ENCODE data around the gene GTPBP6.
A peak's percentile ranks its signal among the peaks of the same experiment; 100 is the strongest.
"Not testable (repeated sequence)": the region's sequence is repeated elsewhere in the genome, so short reads cannot be mapped to it uniquely, and the experiment has no call there.

Gene GTPBP6

DNA sequence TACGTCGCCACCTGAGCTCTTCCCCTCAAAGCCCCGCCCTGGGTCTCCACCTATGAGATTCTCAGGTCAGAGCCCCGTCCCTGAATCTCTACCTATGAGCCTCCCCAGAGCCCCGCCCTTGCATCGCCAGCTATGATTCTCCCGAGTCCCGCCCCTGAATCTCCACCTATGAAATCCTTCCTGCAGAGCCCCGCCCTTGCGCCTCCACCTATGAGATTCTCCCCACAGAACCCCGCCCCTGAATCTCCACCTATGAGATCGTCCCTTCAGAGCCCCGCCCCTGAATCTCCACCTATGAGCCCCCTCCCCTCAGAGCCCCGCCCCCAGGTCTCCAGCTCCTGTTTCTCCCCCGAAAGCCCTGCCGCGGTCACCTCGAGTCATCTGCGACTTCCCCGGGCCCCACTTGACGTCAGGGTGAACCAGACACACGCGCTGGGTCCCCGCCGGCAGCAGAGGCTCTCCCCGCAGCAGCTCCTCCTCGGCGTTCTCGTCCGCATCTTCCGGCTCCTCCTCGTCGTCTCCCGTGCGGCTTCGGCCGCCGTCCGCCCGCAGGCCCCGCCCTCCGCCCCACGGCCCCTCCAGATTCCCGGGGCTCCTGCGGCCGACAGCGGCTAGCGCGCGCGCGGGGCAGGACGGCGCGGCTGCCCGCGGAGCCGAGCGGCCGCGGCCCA lies 393 bp downstream of the GTPBP6 start:
- peak; percentile 96 to 99 (median 98) for DNase-seq (ENCODE audit: low read depth in 2 of 3, low spot score in 1 of 3)

DNA sequence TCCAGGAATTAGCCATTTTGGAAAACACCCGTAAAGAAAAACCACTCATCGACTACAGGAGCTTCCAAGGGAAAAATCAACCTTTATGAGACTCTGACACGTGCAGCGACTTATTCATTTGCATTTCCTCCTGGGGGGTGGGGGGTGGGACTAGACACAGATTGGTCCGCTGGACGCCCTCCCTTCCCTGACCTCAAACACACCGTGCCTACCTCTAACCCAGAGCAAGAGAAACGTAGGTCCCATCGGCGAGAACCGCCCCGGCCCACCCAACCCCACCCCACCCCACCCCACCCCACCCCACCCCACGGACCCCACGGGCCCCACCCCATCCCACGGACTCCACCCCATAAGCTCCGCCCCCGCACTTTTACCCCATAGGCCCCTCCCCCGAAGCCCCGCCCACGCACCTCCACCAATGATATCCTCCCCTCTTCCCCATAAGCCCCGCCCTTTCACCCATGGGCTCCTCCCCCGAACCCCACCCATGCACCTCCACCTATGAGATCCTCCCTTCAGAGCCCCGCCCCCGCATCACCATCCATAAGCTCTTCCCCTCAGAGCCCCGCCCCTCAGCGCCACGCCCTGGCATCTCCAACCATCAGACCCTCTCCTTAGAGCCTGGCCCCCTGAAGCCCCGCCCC lies 1.1 kb downstream of the GTPBP6 start:
- peak in 1 of 3 donors; percentile 95 for DNase-seq (ENCODE audit: low read depth in 2 of 3, low spot score in 1 of 3)

GRCh38 chrX:316351-317325 lies 2.0 kb downstream of the GTPBP6 start:
- no peak for DNase-seq (ENCODE audit: low read depth in 2 of 3, low spot score in 1 of 3)

DNA sequence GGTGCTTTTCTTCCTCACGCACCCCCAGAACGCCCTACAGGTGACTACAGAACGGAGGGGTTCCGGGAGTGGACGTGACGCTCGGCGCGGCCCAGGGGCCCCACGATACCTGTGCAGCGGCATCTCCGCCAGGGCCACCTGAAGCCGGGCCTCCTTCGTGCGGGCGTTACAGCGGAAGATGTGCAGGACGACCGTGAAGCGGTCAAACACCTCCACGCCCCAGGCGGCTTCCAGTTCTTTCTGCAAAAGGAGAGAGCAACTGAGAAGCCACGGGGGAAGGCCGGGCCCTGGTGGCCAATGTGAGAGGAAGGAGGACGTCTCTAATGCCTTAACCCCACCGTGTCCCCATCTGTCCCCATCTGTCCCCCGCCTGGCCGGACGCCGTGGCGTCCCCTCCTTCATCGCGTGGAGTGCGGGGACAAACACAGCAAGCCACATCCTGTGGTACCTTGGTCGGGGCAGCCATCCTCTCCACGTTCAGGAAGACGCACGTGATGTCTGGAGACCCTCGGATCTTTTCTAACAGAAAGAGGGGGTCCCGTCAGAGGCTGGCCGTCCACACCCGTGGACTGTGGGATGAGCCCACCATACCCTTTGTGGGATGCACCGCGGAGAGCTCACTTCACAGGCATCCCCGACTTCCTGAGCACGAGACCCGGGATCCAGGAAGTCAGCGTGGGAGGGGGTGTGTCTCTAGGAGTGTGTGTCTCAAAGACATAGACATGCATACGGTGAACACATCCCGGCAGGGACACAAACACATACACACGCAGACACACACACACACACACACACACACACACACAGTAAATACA lies 3.6 kb downstream of the GTPBP6 start:
- no peak for DNase-seq (ENCODE audit: low read depth in 2 of 3, low spot score in 1 of 3)

DNA sequence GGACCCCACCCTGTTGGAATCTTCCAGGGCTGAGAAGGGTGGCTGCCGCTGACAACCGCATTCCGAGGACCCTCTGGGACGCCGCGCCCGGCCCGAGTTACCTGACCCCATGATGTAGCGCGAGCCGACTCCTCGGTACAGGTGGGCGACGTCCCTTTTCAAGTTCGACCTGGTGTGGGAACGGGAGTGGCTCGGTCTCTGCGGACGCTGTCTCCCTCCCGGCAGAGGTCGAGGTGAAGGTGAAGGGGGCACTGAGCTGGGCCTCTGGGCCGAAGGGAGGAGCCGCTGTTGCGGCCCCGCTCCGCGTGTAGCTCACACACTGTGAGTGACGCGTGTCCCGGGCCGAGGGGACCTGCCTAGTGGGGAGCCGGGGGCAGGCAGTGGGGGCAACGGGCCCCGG lies 4.5 kb downstream of the GTPBP6 start:
- DNase-seq (ENCODE audit: low read depth in 2 of 3, low spot score in 1 of 3) = no peak

DNA sequence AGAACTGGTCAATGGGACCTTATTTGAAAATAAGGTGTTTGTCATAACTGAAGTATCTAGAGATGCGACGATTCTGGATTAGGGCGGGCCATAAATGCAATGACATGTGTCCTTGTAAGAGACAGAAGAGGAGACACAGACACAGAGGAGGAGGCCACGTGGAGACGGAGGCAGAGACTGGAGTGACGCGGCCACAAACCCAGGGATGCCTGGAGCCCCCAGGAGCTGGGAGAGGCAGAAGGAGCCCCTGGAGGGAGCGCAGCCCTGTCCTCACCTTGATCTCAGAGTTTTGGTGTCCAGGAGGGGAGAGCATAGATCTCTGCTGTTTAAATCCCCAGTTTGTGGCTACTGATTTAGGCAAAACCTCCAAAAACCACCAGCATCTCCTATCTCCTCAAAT lies 5.0 kb downstream of the GTPBP6 start:
- no peak for DNase-seq (ENCODE audit: low read depth in 2 of 3, low spot score in 1 of 3)

DNA sequence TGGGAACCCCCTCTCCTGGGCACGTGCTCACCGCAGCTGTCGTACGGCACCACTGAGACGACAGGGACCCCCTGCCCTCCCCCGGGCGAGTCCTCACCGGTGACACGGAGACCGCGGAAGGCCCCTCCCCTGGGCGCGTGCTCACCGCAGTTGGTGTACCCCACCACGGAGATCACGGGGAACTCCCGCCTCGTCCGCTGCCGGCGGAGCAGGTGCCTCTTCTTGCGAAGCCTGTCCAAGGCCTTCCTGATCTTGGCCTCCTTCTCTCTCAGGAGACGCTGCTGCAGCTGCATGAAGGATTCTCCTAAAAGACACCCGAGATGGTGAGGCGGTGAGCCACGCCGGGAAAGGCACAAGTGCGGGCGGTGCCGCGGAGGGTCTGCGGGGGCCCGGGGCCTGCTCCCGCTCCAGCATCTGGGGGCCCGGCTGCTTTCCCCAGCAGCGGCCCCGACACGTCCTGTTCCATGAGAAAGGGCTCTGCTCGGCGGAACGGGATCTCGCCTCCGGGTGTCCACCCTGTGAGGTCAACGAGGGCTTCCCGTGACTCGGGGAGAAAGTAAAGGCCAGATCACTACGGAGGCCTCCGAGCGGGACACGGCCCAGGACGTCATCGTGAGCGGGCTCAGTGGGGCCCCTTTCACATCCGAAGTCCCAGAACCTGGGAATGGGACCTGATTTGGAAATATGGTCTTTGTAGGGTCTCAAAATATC lies 5.8 kb downstream of the GTPBP6 start:
- DNase-seq (ENCODE audit: low read depth in 2 of 3, low spot score in 1 of 3) = no peak

- no peak for DNase-seq (ENCODE audit: low read depth in 2 of 3, low spot score in 1 of 3)
These were observed 7.2 kb downstream of the GTPBP6 start for GRCh38 chrX:311156-312129.

GRCh38 chrX:310621-311155 lies 7.9 kb downstream of the GTPBP6 start:
- no peak for DNase-seq (ENCODE audit: low read depth in 2 of 3, low spot score in 1 of 3)

- DNase-seq (ENCODE audit: low read depth in 2 of 3, low spot score in 1 of 3) = no peak
These were observed 9.6 kb downstream of the GTPBP6 start for GRCh38 chrX:308821-309520.

- DNase-seq (ENCODE audit: low read depth in 2 of 3, low spot score in 1 of 3) = no peak
These were observed 11.1 kb downstream of the GTPBP6 start for GRCh38 chrX:307261-308111.

DNA sequence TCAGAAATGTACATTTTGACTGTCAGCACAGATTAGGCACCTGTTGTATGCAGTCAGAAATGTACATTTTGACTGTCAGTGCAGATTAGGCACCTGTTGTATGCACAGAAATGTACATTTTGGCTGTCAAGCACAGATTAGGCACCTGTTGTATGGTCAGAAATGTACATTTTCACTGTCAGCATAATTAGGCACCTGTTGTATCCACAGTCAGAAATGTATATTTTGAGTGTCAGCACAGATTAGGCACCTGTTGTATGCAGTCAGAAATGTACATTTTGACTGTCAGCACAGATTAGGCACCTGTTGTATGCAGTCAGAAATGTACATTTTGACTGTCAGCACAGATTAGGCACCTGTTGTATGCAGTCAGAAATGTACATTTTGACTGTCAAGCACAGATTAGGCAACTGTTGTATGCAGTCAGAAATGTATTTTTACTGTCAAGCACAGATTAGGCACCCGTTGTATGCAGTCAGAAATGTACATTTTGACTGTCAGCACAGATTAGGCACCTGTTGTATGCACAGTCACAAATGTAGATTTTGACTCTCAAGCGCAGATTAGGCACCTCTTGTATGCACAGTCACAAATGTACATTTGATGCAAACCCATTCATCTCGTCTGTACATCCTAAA lies 11.9 kb downstream of the GTPBP6 start:
- not testable (repeated sequence) for DNase-seq (ENCODE audit: low read depth in 2 of 3, low spot score in 1 of 3)

- DNase-seq (ENCODE audit: low read depth in 2 of 3, low spot score in 1 of 3) = not testable (repeated sequence)
These were observed 12.6 kb downstream of the GTPBP6 start for GRCh38 chrX:305781-306613.

GRCh38 chrX:302975-303374 lies 15.6 kb downstream of the GTPBP6 start:
- DNase-seq (ENCODE audit: low read depth in 2 of 3, low spot score in 1 of 3) = no peak

GRCh38 chrX:300334-300733 lies 18.3 kb downstream of the GTPBP6 start:
- DNase-seq (ENCODE audit: low read depth in 2 of 3, low spot score in 1 of 3) = no peak

GRCh38 chrX:298993-299392 lies 19.6 kb downstream of the GTPBP6 start:
- no peak for DNase-seq (ENCODE audit: low read depth in 2 of 3, low spot score in 1 of 3)

All from stimulated activated CD4-positive, alpha-beta T cell treated with anti-CD3 and anti-CD28 coated beads, Interleukin-12 subunit alpha, Interleukin-12 subunit beta, amount 100 ng/mL, for 48 hours (primary cell).